CD4-positive, alpha-beta T cell treated with Interleukin-12 subunit alpha and Interleukin-12 subunit beta, for 1 hour (primary cell): ENCODE results near the gene RGMA.

Experiments used
- DNase-seq: peaks from one replicate; pipeline ENCODE4 v3.0.0-alpha.2; 2020

The RGMA gene

GRCh38 chr15:93001156-93001555, 87.9 kb downstream of the RGMA start:
- DNase-seq = no peak

- no peak for DNase-seq
Observed at GRCh38 chr15:92997821-92998220, 91.2 kb downstream of the RGMA start.

GRCh38 chr15:92992720-92993119, 96.3 kb downstream of the RGMA start:
- DNase-seq = no peak

GRCh38 chr15:92990031-92990430, 99.0 kb downstream of the RGMA start:
- DNase-seq = no peak

- DNase-seq = no peak
Observed at GRCh38 chr15:92989470-92989869, 99.5 kb downstream of the RGMA start.
